Measurements from ENCODE around the gene ARMCX5.

The ARMCX5 gene

GRCh38 chrX:102624105-102624504, 24.8 kb downstream of the ARMCX5 start:
- TF ChIP-seq USF1 (IDR thresholded peaks at IDR 0.05) (no peak), CEBPB (IDR thresholded peaks at IDR 0.05) (no peak), NFIC (IDR thresholded peaks at IDR 0.05) (no peak), CREB1 (IDR thresholded peaks at IDR 0.05; ENCODE audit: low read depth) (no peak), TEAD4 (IDR thresholded peaks at IDR 0.05) (no peak), EP300 (IDR thresholded peaks at IDR 0.05; ENCODE audit: borderline replicate concordance) (no peak), FOXM1 (IDR thresholded peaks at IDR 0.05; ENCODE audit: borderline replicate concordance, low read depth) (no peak), RAD21 (IDR thresholded peaks at IDR 0.05; ENCODE audit: low read depth) (no peak), TCF12 (IDR thresholded peaks at IDR 0.05; ENCODE audit: low read depth) (no peak), YY1 (IDR thresholded peaks at IDR 0.05; ENCODE audit: low read depth) (no peak), ZBTB7A (IDR thresholded peaks at IDR 0.05; ENCODE audit: low read depth) (no peak), MAX (IDR thresholded peaks at IDR 0.05) (no peak), TAF1 (IDR thresholded peaks at IDR 0.05; ENCODE audit: low read depth) (no peak), REST (IDR thresholded peaks at IDR 0.05; ENCODE audit: low read depth) (no peak), EGR1 (IDR thresholded peaks at IDR 0.05) (no peak)

- no peak for TF ChIP-seq RAD21 (IDR thresholded peaks at IDR 0.05; ENCODE audit: low read depth)
- TF ChIP-seq TAF1 (IDR thresholded peaks at IDR 0.05; ENCODE audit: low read depth) = no peak
- no peak for TF ChIP-seq EP300 (IDR thresholded peaks at IDR 0.05; ENCODE audit: borderline replicate concordance)
- TF ChIP-seq CEBPB (IDR thresholded peaks at IDR 0.05) = no peak
- no peak for TF ChIP-seq REST (IDR thresholded peaks at IDR 0.05; ENCODE audit: low read depth)
- no peak for TF ChIP-seq YY1 (IDR thresholded peaks at IDR 0.05; ENCODE audit: low read depth)
- no peak for TF ChIP-seq TCF12 (IDR thresholded peaks at IDR 0.05; ENCODE audit: low read depth)
- TF ChIP-seq TEAD4 (IDR thresholded peaks at IDR 0.05) = no peak
- TF ChIP-seq CREB1 (IDR thresholded peaks at IDR 0.05; ENCODE audit: low read depth) = no peak
- TF ChIP-seq MAX (IDR thresholded peaks at IDR 0.05) = no peak
- no peak for TF ChIP-seq NFIC (IDR thresholded peaks at IDR 0.05)
- no peak for TF ChIP-seq ZBTB7A (IDR thresholded peaks at IDR 0.05; ENCODE audit: low read depth)
Observed at GRCh38 chrX:102627640-102628039, 28.3 kb downstream of the ARMCX5 start.

GRCh38 chrX:102637561-102637960, 38.2 kb downstream of the ARMCX5 start:
- TF ChIP-seq YY1 (IDR thresholded peaks at IDR 0.05; ENCODE audit: low read depth) (no peak), FOXM1 (IDR thresholded peaks at IDR 0.05; ENCODE audit: borderline replicate concordance, low read depth) (no peak), ZBTB7A (IDR thresholded peaks at IDR 0.05; ENCODE audit: low read depth) (no peak), NFIC (IDR thresholded peaks at IDR 0.05) (no peak), EGR1 (IDR thresholded peaks at IDR 0.05) (no peak), EP300 (IDR thresholded peaks at IDR 0.05; ENCODE audit: borderline replicate concordance) (no peak), MAX (IDR thresholded peaks at IDR 0.05) (no peak), TEAD4 (IDR thresholded peaks at IDR 0.05) (no peak)

GRCh38 chrX:102650903-102651241, 51.6 kb downstream of the ARMCX5 start:
- TF ChIP-seq EGR1 (IDR thresholded peaks at IDR 0.05) (no peak), CEBPB (IDR thresholded peaks at IDR 0.05) (no peak), RAD21 (IDR thresholded peaks at IDR 0.05; ENCODE audit: low read depth) (no peak), MAX (IDR thresholded peaks at IDR 0.05) (no peak), TEAD4 (IDR thresholded peaks at IDR 0.05) (no peak), TCF12 (IDR thresholded peaks at IDR 0.05; ENCODE audit: low read depth) (no peak), YY1 (IDR thresholded peaks at IDR 0.05; ENCODE audit: low read depth) (no peak), REST (IDR thresholded peaks at IDR 0.05; ENCODE audit: low read depth) (no peak), USF1 (IDR thresholded peaks at IDR 0.05) (no peak), CREB1 (IDR thresholded peaks at IDR 0.05; ENCODE audit: low read depth) (no peak), TAF1 (IDR thresholded peaks at IDR 0.05; ENCODE audit: low read depth) (no peak), EP300 (IDR thresholded peaks at IDR 0.05; ENCODE audit: borderline replicate concordance) (no peak), ZBTB7A (IDR thresholded peaks at IDR 0.05; ENCODE audit: low read depth) (no peak), FOXM1 (IDR thresholded peaks at IDR 0.05; ENCODE audit: borderline replicate concordance, low read depth) (no peak), NFIC (IDR thresholded peaks at IDR 0.05) (no peak)

Measured in Ishikawa (cell line).